ENCODE measurements around the gene MECR.

GRCh38 chr1:29180497-29181412, 50.0 kb downstream of the MECR start:
- TF ChIP-seq, protein P1, sequence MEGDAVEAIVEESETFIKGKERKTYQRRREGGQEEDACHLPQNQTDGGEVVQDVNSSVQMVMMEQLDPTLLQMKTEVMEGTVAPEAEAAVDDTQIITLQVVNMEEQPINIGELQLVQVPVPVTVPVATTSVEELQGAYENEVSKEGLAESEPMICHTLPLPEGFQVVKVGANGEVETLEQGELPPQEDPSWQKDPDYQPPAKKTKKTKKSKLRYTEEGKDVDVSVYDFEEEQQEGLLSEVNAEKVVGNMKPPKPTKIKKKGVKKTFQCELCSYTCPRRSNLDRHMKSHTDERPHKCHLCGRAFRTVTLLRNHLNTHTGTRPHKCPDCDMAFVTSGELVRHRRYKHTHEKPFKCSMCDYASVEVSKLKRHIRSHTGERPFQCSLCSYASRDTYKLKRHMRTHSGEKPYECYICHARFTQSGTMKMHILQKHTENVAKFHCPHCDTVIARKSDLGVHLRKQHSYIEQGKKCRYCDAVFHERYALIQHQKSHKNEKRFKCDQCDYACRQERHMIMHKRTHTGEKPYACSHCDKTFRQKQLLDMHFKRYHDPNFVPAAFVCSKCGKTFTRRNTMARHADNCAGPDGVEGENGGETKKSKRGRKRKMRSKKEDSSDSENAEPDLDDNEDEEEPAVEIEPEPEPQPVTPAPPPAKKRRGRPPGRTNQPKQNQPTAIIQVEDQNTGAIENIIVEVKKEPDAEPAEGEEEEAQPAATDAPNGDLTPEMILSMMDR (IDR thresholded peaks at IDR 0.05), result no peak
- TF ChIP-seq ZFX (IDR thresholded peaks at IDR 0.05; ENCODE audit: borderline replicate concordance), result no peak

Measured in 22Rv1 (cell line).